ENCODE measurements around the gene FIGNL1. TPM values are rescaled to one million over a fixed set of nuclear protein-coding genes. Genes with fewer than 3 reads are reported as not detected.

Gene FIGNL1
- total RNA-seq, 1 experiment from 2014 or later, result 28.1 TPM

GRCh38 chr7:50425318-50425717 lies 24.8 kb downstream of the FIGNL1 start:
- H3K27me3 ChIP-seq (ENCODE audit: insufficient read depth, low read length), result no peaks in the 10 kb centered on the region
- no peak overlapping the region for H2AFZ ChIP-seq (ENCODE audit: low read depth, low read length, poor library complexity, severe bottlenecking)
- TF ChIP-seq, protein P1, sequence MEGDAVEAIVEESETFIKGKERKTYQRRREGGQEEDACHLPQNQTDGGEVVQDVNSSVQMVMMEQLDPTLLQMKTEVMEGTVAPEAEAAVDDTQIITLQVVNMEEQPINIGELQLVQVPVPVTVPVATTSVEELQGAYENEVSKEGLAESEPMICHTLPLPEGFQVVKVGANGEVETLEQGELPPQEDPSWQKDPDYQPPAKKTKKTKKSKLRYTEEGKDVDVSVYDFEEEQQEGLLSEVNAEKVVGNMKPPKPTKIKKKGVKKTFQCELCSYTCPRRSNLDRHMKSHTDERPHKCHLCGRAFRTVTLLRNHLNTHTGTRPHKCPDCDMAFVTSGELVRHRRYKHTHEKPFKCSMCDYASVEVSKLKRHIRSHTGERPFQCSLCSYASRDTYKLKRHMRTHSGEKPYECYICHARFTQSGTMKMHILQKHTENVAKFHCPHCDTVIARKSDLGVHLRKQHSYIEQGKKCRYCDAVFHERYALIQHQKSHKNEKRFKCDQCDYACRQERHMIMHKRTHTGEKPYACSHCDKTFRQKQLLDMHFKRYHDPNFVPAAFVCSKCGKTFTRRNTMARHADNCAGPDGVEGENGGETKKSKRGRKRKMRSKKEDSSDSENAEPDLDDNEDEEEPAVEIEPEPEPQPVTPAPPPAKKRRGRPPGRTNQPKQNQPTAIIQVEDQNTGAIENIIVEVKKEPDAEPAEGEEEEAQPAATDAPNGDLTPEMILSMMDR (IDR thresholded peaks at IDR 0.05 in 2 of 3, conservative IDR thresholded peaks at IDR 0.05 in 1 of 3; ENCODE audit: borderline replicate concordance in 1 of 3, insufficient read depth in 1 of 3, low read depth in 2 of 3, low read length in 2 of 3), result no peak
- no peak for TF ChIP-seq SRF (IDR thresholded peaks at IDR 0.05; ENCODE audit: low read depth)
- TF ChIP-seq ZFX (IDR thresholded peaks at IDR 0.05), result no peak
- no peak for TF ChIP-seq CBX3 (IDR thresholded peaks at IDR 0.05; ENCODE audit: low read depth)
- TF ChIP-seq ELF1 (IDR thresholded peaks at IDR 0.05; ENCODE audit: borderline replicate concordance, low read depth), result no peak
- no peak for TF ChIP-seq POLR2AphosphoS5 (IDR thresholded peaks at IDR 0.05; ENCODE audit: low read depth, low read length)
- TF ChIP-seq RAD21 (IDR thresholded peaks at IDR 0.05; ENCODE audit: low read depth), result no peak
- TF ChIP-seq, protein P2, sequence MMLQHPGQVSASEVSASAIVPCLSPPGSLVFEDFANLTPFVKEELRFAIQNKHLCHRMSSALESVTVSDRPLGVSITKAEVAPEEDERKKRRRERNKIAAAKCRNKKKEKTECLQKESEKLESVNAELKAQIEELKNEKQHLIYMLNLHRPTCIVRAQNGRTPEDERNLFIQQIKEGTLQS (IDR thresholded peaks at IDR 0.05), result no peak
- no peak for TF ChIP-seq EZH2phosphoT487 (IDR thresholded peaks at IDR 0.05; ENCODE audit: borderline replicate concordance)
- TF ChIP-seq YY1 (IDR thresholded peaks at IDR 0.05; ENCODE audit: extremely low read depth, insufficient replicate concordance, low read depth, low read length), result no peak
- TF ChIP-seq JUND (IDR thresholded peaks at IDR 0.05), result no peak
- H3K4me3 ChIP-seq (replicated peaks in 1 of 2; ENCODE audit: low read depth in 1 of 2, low read length in 2 of 2), result no peak overlapping the region
- no peaks in the 10 kb centered on the region for H3K4me1 ChIP-seq (ENCODE audit: control insufficient read depth in 1 of 2, insufficient read depth in 2 of 2, low read length in 2 of 2)
- no peak overlapping the region for H3K27ac ChIP-seq (ENCODE audit: low read depth, low read length)
- intact Hi-C loops (cut with micrococcal nuclease), result no loop called here
- DNase-seq (ENCODE audit: low read depth, low spot score) (no peak), ATAC-seq (no peak)
- no peak overlapping the region for H3K4me2 ChIP-seq (ENCODE audit: low read length)
- ChIA-PET POLR2A (no interaction called here), RAD21 (ENCODE audit: low non-redundant PET in 1 of 2, low total read pairs in 2 of 2, uncharacterized antibody in 2 of 2, unreplicated experiment in 2 of 2) (no interaction called here), CTCF (no interaction called here)
- H3K79me2 ChIP-seq (ENCODE audit: insufficient read depth, low read length), result no peaks in the 10 kb centered on the region
- H3K9me3 ChIP-seq (ENCODE audit: control insufficient read depth in 1 of 2, insufficient read depth in 1 of 2, low read depth in 1 of 2, low read length in 2 of 2), result no peaks in the 10 kb centered on the region
- H3K9me2 ChIP-seq (ENCODE audit: insufficient read depth), result no peaks in the 10 kb centered on the region
- BruUV-seq (replicated peaks), result no TSS peak
- no peaks in the 10 kb centered on the region for H4K20me1 ChIP-seq (ENCODE audit: insufficient read depth)
- H3K36me3 ChIP-seq (ENCODE audit: control insufficient read depth in 1 of 2, insufficient read depth in 2 of 2, low read length in 2 of 2), result no peaks in the 10 kb centered on the region
- H3K9ac ChIP-seq (ENCODE audit: low read length), result no peak overlapping the region

Measured in HCT116 (cell line).